H1 (cell line): ENCODE measurements around the gene ELFN1. TPM values are rescaled to one million over a fixed set of nuclear protein-coding genes. Genes with fewer than 3 reads are reported as not detected.

Source experiments
- CTCF ChIP-seq, 3 experiments: IDR thresholded peaks; 1 replicate in 2 of 3; 2 replicates in 1 of 3; pipeline versions ENCODE4 v1.5.1 to v1.6.1; 2011; ENCODE audit warnings: low read length in 3 of 3, mild to moderate bottlenecking in 3 of 3, inconsistent platforms in 2 of 3, low read depth in 1 of 3, moderate library complexity in 1 of 3; ENCODE audit not compliant: insufficient read depth in 1 of 3; ENCODE audit errors: control extremely low read depth in 1 of 3
- HDAC6 ChIP-seq: IDR thresholded peaks from one replicate; pipeline ENCODE4 v1.7.1; 2012; ENCODE audit warnings: low read depth, mild to moderate bottlenecking, inconsistent platforms, low read length, moderate library complexity
- JUN ChIP-seq: IDR thresholded peaks from 2 replicates; pipeline ENCODE4 v1.6.1; 2011; ENCODE audit warnings: low read depth, mild to moderate bottlenecking, improper control_type of control experiment, low read length
- SIN3A ChIP-seq, 2 experiments: IDR thresholded peaks in 1 of 2; conservative IDR thresholded peaks in 1 of 2; 2 replicates each; pipeline ENCODE4 v1.6.1; 2011 to 2012; ENCODE audit warnings: low read length in 2 of 2, improper control_type of control experiment in 1 of 2, low read depth in 1 of 2, mild to moderate bottlenecking in 1 of 2
- SIRT6 ChIP-seq: IDR thresholded peaks from one replicate; pipeline ENCODE4 v1.7.1; 2012; ENCODE audit warnings: low read length, inconsistent platforms
- USF2 ChIP-seq: IDR thresholded peaks from 2 replicates; pipeline ENCODE4 v1.6.1; 2011; ENCODE audit warnings: low read length, improper control_type of control experiment
- polyA plus RNA-seq, 7 experiments: library from polyadenylated mRNA; depleted of rRNA in 3 of 7; stranded (reverse) in 5 of 7; unstranded in 2 of 7; fragments of >200 nt in 5 of 7; fragments of 200-250 nt in 2 of 7; gene quantifications; 1 replicate in 5 of 7; 2 replicates in 1 of 7; 4 replicates in 1 of 7; pipeline versions ENCODE4 v1.2.1 to v1.2.3, GENCODE V29; 2011 to 2013; ENCODE audit warnings: missing spikeins in 2 of 7, mixed read lengths in 2 of 7
- total RNA-seq: library from RNA; stranded (reverse); fragmentation: NEBNext Ultra II Directional; extraction: Animal tissue kit (Norgen Biotek cat#: 25700); gene quantifications from 2 replicates; pipeline ENCODE4 v1.2.1, GENCODE V29; 2021

ELFN1 gene
- total and polyA plus RNA-seq, 2 of the 8 experiments (the other 6 are each of a cell fraction or from before 2014, with no cell fraction given), result 2.0 to 4.5 TPM

- no peak for TF ChIP-seq CTCF (IDR thresholded peaks at IDR 0.05; ENCODE audit: control extremely low read depth in 1 of 3, insufficient read depth in 1 of 3, low read depth in 1 of 3, low read length in 3 of 3)
- no peak for TF ChIP-seq SIN3A (conservative IDR thresholded peaks at IDR 0.05 in 1 of 2, IDR thresholded peaks at IDR 0.05 in 1 of 2; ENCODE audit: low read depth in 1 of 2, low read length in 2 of 2)
- no peak for TF ChIP-seq HDAC6
- TF ChIP-seq JUN, result no peak
- TF ChIP-seq SIRT6, result no peak
- no peak for TF ChIP-seq USF2
- TF ChIP-seq, all 59 proteins: peak for 0
Measured at GRCh38 chr7:1674161-1675035, 4.3 kb downstream of the ELFN1 start (continued).
